GM12865 (cell line): Measurements from ENCODE around the gene FAM177A1.
"Not testable (repeated sequence)": the region's sequence is repeated elsewhere in the genome, so short reads cannot be mapped to it uniquely, and the experiment has no call there.

Source experiments
- DNase-seq: peaks from one replicate; pipeline ENCODE4 v3.0.0; 2010; ENCODE audit warnings: low read depth
- H3K4me3 ChIP-seq: 2 replicates; pipeline ENCODE4 v1.5.1; 2011; ENCODE audit warnings: mild to moderate bottlenecking, low read depth, low read length, control low read depth
- TF ChIP-seq, protein P1 (sequence below): IDR thresholded peaks from 2 replicates; pipeline ENCODE4 v1.5.1; 2011; ENCODE audit warnings: low read length, control low read depth, low read depth, inconsistent platforms; ENCODE audit not compliant: insufficient read depth; ENCODE audit errors: missing control alignments

FAM177A1 gene

DNA sequence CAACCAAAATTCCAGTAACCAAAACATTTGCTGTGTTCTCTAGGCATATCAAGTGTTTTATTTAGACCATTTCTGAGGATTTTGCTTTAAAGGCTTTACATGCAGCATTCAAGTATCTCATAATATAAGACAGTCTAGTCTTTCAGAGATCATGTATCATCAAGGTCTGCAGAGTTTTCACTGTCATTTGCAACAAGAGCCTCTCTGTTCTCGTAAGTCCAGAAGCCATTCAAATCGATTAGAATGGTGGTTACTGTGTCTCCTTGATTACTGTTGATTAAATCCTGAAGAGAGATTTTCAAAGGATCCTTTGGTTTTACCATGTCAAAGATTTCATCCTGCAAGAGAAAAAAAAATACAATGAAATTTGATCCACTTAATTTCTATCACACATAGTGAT, 39.4 kb downstream of the FAM177A1 start:
- no peak overlapping the region for H3K4me3 ChIP-seq
- TF ChIP-seq, protein P1, sequence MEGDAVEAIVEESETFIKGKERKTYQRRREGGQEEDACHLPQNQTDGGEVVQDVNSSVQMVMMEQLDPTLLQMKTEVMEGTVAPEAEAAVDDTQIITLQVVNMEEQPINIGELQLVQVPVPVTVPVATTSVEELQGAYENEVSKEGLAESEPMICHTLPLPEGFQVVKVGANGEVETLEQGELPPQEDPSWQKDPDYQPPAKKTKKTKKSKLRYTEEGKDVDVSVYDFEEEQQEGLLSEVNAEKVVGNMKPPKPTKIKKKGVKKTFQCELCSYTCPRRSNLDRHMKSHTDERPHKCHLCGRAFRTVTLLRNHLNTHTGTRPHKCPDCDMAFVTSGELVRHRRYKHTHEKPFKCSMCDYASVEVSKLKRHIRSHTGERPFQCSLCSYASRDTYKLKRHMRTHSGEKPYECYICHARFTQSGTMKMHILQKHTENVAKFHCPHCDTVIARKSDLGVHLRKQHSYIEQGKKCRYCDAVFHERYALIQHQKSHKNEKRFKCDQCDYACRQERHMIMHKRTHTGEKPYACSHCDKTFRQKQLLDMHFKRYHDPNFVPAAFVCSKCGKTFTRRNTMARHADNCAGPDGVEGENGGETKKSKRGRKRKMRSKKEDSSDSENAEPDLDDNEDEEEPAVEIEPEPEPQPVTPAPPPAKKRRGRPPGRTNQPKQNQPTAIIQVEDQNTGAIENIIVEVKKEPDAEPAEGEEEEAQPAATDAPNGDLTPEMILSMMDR = no peak
- DNase-seq = no peak

DNA sequence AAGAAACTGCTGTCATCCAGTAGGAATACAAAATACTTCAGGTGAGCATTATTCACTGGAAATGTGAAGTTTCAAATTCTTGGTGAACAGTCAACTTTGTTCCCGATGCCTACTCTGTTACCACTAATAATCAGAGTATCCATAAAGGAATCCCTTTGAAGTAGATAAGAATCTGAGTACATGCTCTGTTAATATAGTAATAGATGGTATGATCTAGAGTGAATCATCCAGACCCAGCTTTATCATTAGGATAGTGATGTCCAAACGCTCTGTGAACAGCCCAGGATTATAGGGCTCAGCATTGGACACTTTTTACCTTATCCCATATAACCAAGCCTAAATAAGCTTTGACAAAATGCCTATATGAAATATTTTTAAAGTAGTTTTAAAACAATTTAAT, 42.4 kb downstream of the FAM177A1 start:
- TF ChIP-seq, protein P1 = no peak
- H3K4me3 ChIP-seq = no peak overlapping the region

DNA sequence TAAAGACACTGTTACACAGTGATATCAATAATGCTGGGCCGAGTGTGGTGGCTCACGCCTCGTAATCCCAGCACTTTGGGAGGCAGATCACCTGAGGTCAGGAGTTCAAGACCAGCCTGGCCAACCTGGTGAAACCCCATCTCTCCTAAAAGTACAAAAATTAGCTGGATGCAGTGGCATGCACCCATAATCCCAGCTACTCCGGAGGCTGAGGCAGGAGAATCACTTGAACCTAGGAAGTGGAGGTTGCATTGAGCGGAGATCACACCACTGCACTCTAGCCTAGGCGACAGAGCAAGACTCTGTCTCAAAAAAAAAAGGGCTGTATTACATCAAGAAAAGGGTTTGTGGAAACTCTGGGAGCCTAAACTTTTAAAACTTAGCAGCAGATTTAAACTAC, 48.6 kb downstream of the FAM177A1 start:
- not testable (repeated sequence) for DNase-seq, H3K4me3 ChIP-seq

More for the DNA sequence above, 42.4 kb downstream of the FAM177A1 start:
- no peak for DNase-seq

DNA sequence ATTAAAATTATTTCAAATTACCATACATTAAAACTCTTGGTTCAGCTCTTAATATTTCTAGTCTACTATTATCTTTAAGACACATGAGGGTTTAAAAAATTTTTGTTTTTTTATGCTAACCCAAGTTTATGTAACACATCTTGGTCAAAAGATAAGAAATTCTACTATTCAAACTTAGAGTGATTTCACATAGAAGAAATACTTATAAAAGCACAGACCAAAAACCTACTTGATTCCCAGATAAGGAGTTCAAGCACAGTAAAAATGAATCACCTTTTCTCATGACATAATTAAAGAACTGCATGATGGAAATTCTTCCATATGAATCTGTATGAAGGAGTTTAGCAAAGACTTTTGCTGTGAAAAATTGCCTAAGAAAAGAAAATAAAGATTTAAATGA, 61.8 kb downstream of the FAM177A1 start:
- no peak for DNase-seq
- TF ChIP-seq, protein P1 = no peak
- H3K4me3 ChIP-seq = no peak overlapping the region

DNA sequence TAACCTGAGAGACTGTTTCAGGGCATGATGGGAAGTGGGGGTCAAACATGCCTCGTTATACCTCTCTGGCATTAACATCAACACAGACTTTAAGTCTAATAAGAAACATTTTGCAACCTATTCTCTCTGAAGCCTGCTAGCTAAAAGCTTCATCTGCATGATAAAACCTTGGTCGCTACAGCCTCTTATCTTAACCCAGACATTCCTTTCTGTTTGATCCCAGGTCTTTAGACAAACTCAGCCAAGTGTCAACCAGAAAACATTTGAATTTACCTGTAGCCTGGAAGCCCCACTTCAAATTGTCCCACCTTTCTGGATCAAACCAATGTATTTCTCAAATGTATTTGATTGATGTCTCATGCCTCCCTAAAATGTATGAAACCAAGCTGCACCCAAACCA, 66.6 kb downstream of the FAM177A1 start:
- H3K4me3 ChIP-seq = no peak overlapping the region
- TF ChIP-seq, protein P1 = no peak
- no peak for DNase-seq

DNA sequence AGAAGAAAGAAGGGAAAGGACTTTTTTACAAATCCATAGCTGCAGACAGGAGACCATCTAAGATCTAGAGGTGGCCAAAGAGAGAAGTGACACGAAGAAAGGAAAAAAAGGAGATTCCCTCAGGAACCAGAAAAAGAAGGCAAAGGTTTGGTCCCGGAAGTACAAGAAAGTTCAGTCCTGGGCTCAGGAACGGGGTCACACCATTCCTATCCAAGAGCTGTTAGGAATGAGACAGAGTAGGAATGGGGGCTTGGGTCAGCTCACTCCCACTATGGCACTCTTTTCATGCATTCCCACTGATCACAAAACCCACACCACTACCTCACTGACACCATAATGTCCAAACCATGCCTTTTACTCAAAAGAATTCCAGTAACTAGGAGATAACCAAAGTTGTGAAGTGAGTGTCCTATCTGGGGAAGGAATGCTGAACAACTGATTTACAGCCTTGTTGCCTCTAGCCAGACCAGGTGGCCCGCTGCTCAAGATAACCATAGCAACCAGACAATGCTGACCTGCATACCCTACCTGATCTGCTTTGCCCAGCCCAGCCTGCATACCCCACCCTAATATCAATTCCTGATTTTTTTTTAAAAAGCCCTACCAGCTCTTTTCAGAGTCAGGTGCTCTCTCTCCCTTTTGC, 67.4 kb downstream of the FAM177A1 start:
- TF ChIP-seq, protein P1 = no peak
- H3K4me3 ChIP-seq = no peak overlapping the region
- DNase-seq = no peak

DNA sequence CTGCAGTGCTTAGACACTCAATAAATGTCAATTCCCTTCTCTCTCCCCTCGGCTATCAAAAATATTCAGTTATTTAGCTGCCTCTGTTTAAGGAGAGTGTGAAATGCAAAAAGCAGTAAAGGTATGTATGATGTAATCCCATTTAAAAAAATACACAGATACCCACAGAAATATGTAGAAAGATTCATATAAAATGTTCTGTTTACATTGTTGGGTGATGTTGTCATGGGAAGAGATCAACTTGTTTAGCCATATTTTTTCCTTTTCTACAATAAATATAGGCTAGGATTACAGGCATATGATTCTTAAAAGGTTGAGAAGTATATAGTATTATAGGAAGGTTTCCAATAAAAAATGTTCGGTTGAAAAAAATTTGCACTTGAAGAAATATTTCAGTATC, 68.0 kb downstream of the FAM177A1 start:
- TF ChIP-seq, protein P1 = no peak
- no peak for DNase-seq
- H3K4me3 ChIP-seq = no peak overlapping the region
